Occipital lobe (tissue), 2 donors: ENCODE measurements around the gene HORMAD2. TPM values are rescaled to one million over a fixed set of nuclear protein-coding genes. Genes with fewer than 3 reads are reported as not detected.

Source experiments
- DNase-seq: peaks from one replicate; lab custom pipeline; 2025; lab: John Stamatoyannopoulos, UW
- total RNA-seq: library from RNA; depleted of rRNA; stranded (reverse); fragments of >200 nt; gene quantifications from one replicate; pipeline ENCODE4 v1.2.3, GENCODE V29; 2014

HORMAD2 gene
- total RNA-seq, 1 donor from 2014 or later = 0.78 TPM

- DNase-seq = no peak
Measured at GRCh38 chr22:30161051-30161469, 80.8 kb downstream of the HORMAD2 start.

- no peak for DNase-seq
Measured at GRCh38 chr22:30167296-30167695, 87.0 kb downstream of the HORMAD2 start.

GRCh38 chr22:30167734-30168133, 87.5 kb downstream of the HORMAD2 start:
- DNase-seq = no peak

GRCh38 chr22:30169002-30169401, 88.7 kb downstream of the HORMAD2 start:
- DNase-seq = no peak

GRCh38 chr22:30170129-30170528, 89.9 kb downstream of the HORMAD2 start:
- DNase-seq = no peak

GRCh38 chr22:30171008-30171407, 90.7 kb downstream of the HORMAD2 start:
- DNase-seq = no peak

GRCh38 chr22:30175690-30176288, 95.5 kb downstream of the HORMAD2 start:
- no peak for DNase-seq

GRCh38 chr22:30176431-30176830, 96.2 kb downstream of the HORMAD2 start:
- no peak for DNase-seq

GRCh38 chr22:30178181-30179126, 98.2 kb downstream of the HORMAD2 start:
- DNase-seq = no peak

GRCh38 chr22:30180616-30181015, 100.4 kb downstream of the HORMAD2 start:
- no peak for DNase-seq

- DNase-seq = no peak
Measured at GRCh38 chr22:30181459-30182349, 101.4 kb downstream of the HORMAD2 start.

- no peak for DNase-seq
Measured at GRCh38 chr22:30182350-30182745, 102.1 kb downstream of the HORMAD2 start.

GRCh38 chr22:30182815-30183214, 102.6 kb downstream of the HORMAD2 start:
- no peak for DNase-seq

- DNase-seq = no peak
Measured at GRCh38 chr22:30183271-30183670, 103.0 kb downstream of the HORMAD2 start.

- no peak for DNase-seq
Measured at GRCh38 chr22:30183861-30184278, 103.6 kb downstream of the HORMAD2 start.

GRCh38 chr22:30185129-30185528, 104.9 kb downstream of the HORMAD2 start:
- DNase-seq = no peak

GRCh38 chr22:30185549-30185948, 105.3 kb downstream of the HORMAD2 start:
- no peak for DNase-seq

GRCh38 chr22:30186041-30186440, 105.8 kb downstream of the HORMAD2 start:
- DNase-seq = no peak

GRCh38 chr22:30186510-30186909, 106.2 kb downstream of the HORMAD2 start:
- DNase-seq = no peak

- DNase-seq = no peak
Measured at GRCh38 chr22:30187094-30187493, 106.8 kb downstream of the HORMAD2 start.

GRCh38 chr22:30187529-30188407, 107.5 kb downstream of the HORMAD2 start:
- no peak for DNase-seq
